ENCODE measurements around the gene THPO.

DNA sequence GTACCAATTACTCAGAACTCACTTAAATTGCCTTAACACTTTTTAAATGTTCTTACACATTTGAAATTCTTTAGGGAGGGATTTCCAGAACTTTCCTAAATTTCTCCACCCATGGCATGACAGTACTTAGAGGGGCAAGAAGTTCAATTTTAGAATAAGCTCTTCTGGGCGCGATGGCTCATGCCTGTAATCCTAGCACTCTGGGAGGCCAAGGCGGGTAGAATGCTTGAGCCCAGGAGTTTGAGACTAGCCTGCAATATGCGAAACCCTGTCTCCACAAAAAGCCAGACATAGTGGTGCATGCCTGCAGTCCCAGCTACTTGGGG is 30.0 kb downstream of the THPO start:
- TF ChIP-seq POLR2A (IDR thresholded peaks at IDR 0.05; ENCODE audit: low read depth, low read length) (no peak), POLR2AphosphoS5 (IDR thresholded peaks at IDR 0.05; ENCODE audit: low read depth, low read length) (no peak), TAF1 (IDR thresholded peaks at IDR 0.05; ENCODE audit: borderline replicate concordance, low read depth, low read length) (no peak)
